ENCODE measurements around the gene PKIG. TPM values are rescaled to one million over a fixed set of nuclear protein-coding genes. Genes with fewer than 3 reads are reported as not detected.
A peak's percentile ranks its signal among the peaks of the same experiment; 100 is the strongest.

Gene PKIG
- total RNA-seq, 1 experiment from 2014 or later: 41.9 TPM

- peaks cover 21% of the 10 kb centered on the region for H3K4me1 ChIP-seq (replicated peaks; ENCODE audit: insufficient read depth)
- H3K27me3 ChIP-seq (ENCODE audit: insufficient read depth, low read depth): no peaks in the 10 kb centered on the region
- intact Hi-C loops (cut with micrococcal nuclease; ENCODE audit: unreplicated experiment): no loop called here
- H3K4me2 ChIP-seq: no peak overlapping the region
- no peaks in the 10 kb centered on the region for H4K20me1 ChIP-seq (ENCODE audit: insufficient read depth)
- POLR2A ChIA-PET (ENCODE audit: unreplicated experiment): no interaction called here
- H2AFZ ChIP-seq: no peak overlapping the region
- CTCF ChIA-PET: interaction anchor here (0.6 kb wide), 1 partner anchor 313 kb away, joined by 5 read pairs; no protein-coding TSS in a partner anchor
- BruUV-seq (replicated peaks): no TSS peak
- no peak overlapping the region for H3K4me3 ChIP-seq
- H3K9me3 ChIP-seq (ENCODE audit: insufficient read depth, low read depth): no peaks in the 10 kb centered on the region
- TF ChIP-seq EZH2 (IDR thresholded peaks at IDR 0.05; ENCODE audit: low read depth): no peak
- no peak for TF ChIP-seq CTCF (conservative IDR thresholded peaks at IDR 0.05)
- no peaks in the 10 kb centered on the region for H3K9me2 ChIP-seq (ENCODE audit: insufficient read depth)
- H3K79me2 ChIP-seq (ENCODE audit: low read depth): no peaks in the 10 kb centered on the region
- H3K27ac ChIP-seq: no peak overlapping the region
- H3F3A ChIP-seq (ENCODE audit: insufficient read depth, low read depth): 0 out of 2 replicates have a peak, but pooled peaks cover 3% of the 10 kb centered on the region
- no peaks in the 10 kb centered on the region for H3K36me3 ChIP-seq (ENCODE audit: low read depth)
- no peak for DNase-seq
Measured at GRCh38 chr20:44597516-44597915, 15.1 kb downstream of the PKIG start.

GRCh38 chr20:44597930-44598329 lies 15.6 kb downstream of the PKIG start:
- Histone ChIP-seq H3K9me2 (ENCODE audit: insufficient read depth) (no peaks in the 10 kb centered on the region), H3K36me3 (ENCODE audit: low read depth) (no peaks in the 10 kb centered on the region), H3F3A (ENCODE audit: insufficient read depth, low read depth) (0 out of 2 replicates have a peak, but pooled peaks cover 3% of the 10 kb centered on the region), H3K27ac (no peak overlapping the region), H4K20me1 (ENCODE audit: insufficient read depth) (no peaks in the 10 kb centered on the region), H3K4me3 (no peak overlapping the region), H2AFZ (no peak overlapping the region), H3K9me3 (ENCODE audit: insufficient read depth, low read depth) (no peaks in the 10 kb centered on the region), H3K27me3 (ENCODE audit: insufficient read depth, low read depth) (no peaks in the 10 kb centered on the region), H3K79me2 (ENCODE audit: low read depth) (no peaks in the 10 kb centered on the region), H3K4me1 (replicated peaks; ENCODE audit: insufficient read depth) (peaks cover 21% of the 10 kb centered on the region), H3K4me2 (no peak overlapping the region)
- ChIA-PET POLR2A (ENCODE audit: unreplicated experiment) (no interaction called here), CTCF (no interaction called here)
- intact Hi-C loops (cut with micrococcal nuclease; ENCODE audit: unreplicated experiment): no loop called here
- DNase-seq: no peak
- BruUV-seq (replicated peaks): no TSS peak
- no peak for TF ChIP-seq EZH2 (IDR thresholded peaks at IDR 0.05; ENCODE audit: low read depth)

DNA sequence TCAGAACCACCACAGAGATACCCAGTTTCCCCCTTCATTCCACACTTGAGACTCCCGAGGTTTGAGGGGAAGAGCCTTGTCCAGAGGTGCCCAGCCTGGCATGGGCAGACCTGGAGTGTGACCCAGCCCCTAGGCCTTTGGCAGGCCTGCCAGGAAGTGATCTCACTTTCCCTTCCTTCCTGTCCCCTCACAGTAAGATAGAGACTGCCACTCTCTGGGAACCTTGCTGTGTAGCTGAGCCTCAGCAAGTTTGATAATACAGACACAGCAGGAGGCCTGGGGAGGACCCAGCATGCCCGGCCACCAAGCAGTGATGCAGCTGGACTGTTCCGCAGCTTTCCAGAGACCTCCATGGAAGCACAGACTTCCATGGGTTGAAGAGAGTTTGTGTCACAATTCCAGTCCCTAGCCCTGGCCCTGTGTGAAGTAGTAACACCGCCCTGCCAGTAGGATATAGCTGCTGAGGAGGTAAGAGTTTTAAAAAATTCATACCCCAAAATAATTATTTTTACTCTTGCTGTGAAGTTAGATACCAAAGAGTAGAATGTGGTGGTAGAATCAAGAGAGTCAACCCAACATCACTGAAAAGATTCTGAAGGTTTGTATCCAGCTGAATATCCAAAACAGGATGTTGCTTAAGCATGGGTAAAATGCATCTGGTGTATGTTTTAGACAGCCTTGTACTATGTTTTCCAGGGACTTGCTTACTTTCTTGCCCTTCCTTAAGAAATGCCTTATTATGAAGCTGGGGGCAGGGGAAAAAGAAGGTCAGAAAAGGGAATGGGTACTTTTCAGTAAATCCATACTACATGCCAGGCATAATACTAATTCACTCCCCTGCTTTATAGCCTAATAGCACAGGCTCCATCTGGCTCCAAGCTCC lies 16.3 kb downstream of the PKIG start:
- H3F3A ChIP-seq (ENCODE audit: insufficient read depth, low read depth): 0 out of 2 replicates have a peak, but pooled peaks cover 3% of the 10 kb centered on the region
- H3K9me2 ChIP-seq (ENCODE audit: insufficient read depth): no peaks in the 10 kb centered on the region
- H3K79me2 ChIP-seq (ENCODE audit: low read depth): no peaks in the 10 kb centered on the region
- no peaks in the 10 kb centered on the region for H3K9me3 ChIP-seq (ENCODE audit: insufficient read depth, low read depth)
- BruUV-seq (replicated peaks): no TSS peak
- no peak overlapping the region for H3K4me2 ChIP-seq
- H2AFZ ChIP-seq: no peak overlapping the region
- TF ChIP-seq EZH2 (IDR thresholded peaks at IDR 0.05; ENCODE audit: low read depth): no peak
- peak; percentile 42; the same call in 1 of the 2 replicates for TF ChIP-seq CTCF (conservative IDR thresholded peaks at IDR 0.05)
- H3K27me3 ChIP-seq (ENCODE audit: insufficient read depth, low read depth): no peaks in the 10 kb centered on the region
- intact Hi-C loops (cut with micrococcal nuclease; ENCODE audit: unreplicated experiment): no loop called here
- CTCF ChIA-PET: interaction anchor here (0.5 to 0.7 kb wide), 2 partner anchors 22 to 191 kb away, joined by 7 read pairs; no protein-coding TSS in a partner anchor
- no peaks in the 10 kb centered on the region for H3K36me3 ChIP-seq (ENCODE audit: low read depth)
- no peak overlapping the region for H3K4me3 ChIP-seq
- DNase-seq: no peak
- POLR2A ChIA-PET (ENCODE audit: unreplicated experiment): interaction anchor here (0.6 kb wide), 1 partner anchor 61 kb away, joined by 12 read pairs; no protein-coding TSS in a partner anchor
- H3K27ac ChIP-seq: no peak overlapping the region
- peaks cover 17% of the 10 kb centered on the region for H3K4me1 ChIP-seq (replicated peaks; ENCODE audit: insufficient read depth)
- no peaks in the 10 kb centered on the region for H4K20me1 ChIP-seq (ENCODE audit: insufficient read depth)
